ENCODE measurements around the gene TIFAB.

GRCh38 chr5:135405082-135405481 is 47.1 kb downstream of the TIFAB start:
- TF ChIP-seq CTCF (IDR thresholded peaks at IDR 0.05) (no peak), SMC3 (IDR thresholded peaks at IDR 0.05) (no peak), POLR2A (IDR thresholded peaks at IDR 0.05; ENCODE audit: low read length) (no peak)
